Inflammatory macrophage treated with lipopolysaccharide for 1 hour (primary cell): ENCODE results near the gene SPATA31E1.
"Not testable (repeated sequence)": the region's sequence is repeated elsewhere in the genome, so short reads cannot be mapped to it uniquely, and the experiment has no call there.

Experiments used
- DNase-seq, 2 donors: peaks; one replicate each; pipeline ENCODE4 v3.0.0-alpha.2; 2020 to 2022

The SPATA31E1 gene

GRCh38 chr9:87937352-87937751 is 54.7 kb downstream of the SPATA31E1 start:
- peak in 1 of 2 donors; percentile 7 for DNase-seq

- peak in 1 of 2 donors; percentile 17 for DNase-seq
Observed at GRCh38 chr9:87937918-87938317, 55.2 kb downstream of the SPATA31E1 start.

- not testable (repeated sequence) for DNase-seq
Observed at GRCh38 chr9:87938336-87938735, 55.7 kb downstream of the SPATA31E1 start.
